A673 (cell line): ENCODE results near the gene ZNRF3. TPM values are rescaled to one million over a fixed set of nuclear protein-coding genes. Genes with fewer than 3 reads are reported as not detected.

Experiments used
- BruUV-seq: library from RNA; stranded (reverse); fragments of 400-500 nt; replicated peaks from 2 replicates; lab custom pipeline; 2021; lab: Mats Ljungman, UMichigan
- CTCF ChIA-PET: fragments of 300-600 bp; sonication (Branson Sonifier 250); formaldehyde crosslinking; loops from one replicate; lab custom pipeline; 2022; ENCODE audit warnings: antibody characterized with exemption; lab: Charles Lee
- POLR2A ChIA-PET: fragments of 300-600 bp; sonication (Branson Sonifier 250); formaldehyde crosslinking; loops from one replicate; lab custom pipeline; 2022; ENCODE audit warnings: antibody characterized with exemption; ENCODE audit not compliant: low non-redundant PET; lab: Charles Lee
- DNase-seq: peaks from one replicate; pipeline ENCODE4 v3.0.0-alpha.2; 2015; ENCODE audit warnings: low spot score
- H3K27ac ChIP-seq: fragments of 200-600 bp; sonication (generic); 2 replicates; pipeline ENCODE4 v1.5.1; 2016; ENCODE audit warnings: mixed run types, low read depth, mild to moderate bottlenecking, mixed read lengths, antibody characterized with exemption, low read length; ENCODE audit not compliant: poor library complexity, severe bottlenecking
- H3K27me3 ChIP-seq: fragments of 200-600 bp; sonication (generic); replicated peaks from 2 replicates; pipeline ENCODE4 v1.6.1; 2017; ENCODE audit warnings: mixed run types, low read depth, mild to moderate bottlenecking, mixed read lengths, antibody characterized with exemption, low read length; ENCODE audit not compliant: insufficient read depth, poor library complexity
- H3K36me3 ChIP-seq: fragments of 200-600 bp; sonication (generic); 2 replicates; pipeline ENCODE4 v1.6.1; 2016; ENCODE audit warnings: mixed run types, mild to moderate bottlenecking, mixed read lengths, antibody characterized with exemption, low read length; ENCODE audit not compliant: insufficient read depth, poor library complexity, severe bottlenecking
- H3K4me1 ChIP-seq: fragments of 200-600 bp; sonication (generic); 2 replicates; pipeline ENCODE4 v1.6.1; 2017; ENCODE audit warnings: mixed run types, mild to moderate bottlenecking, mixed read lengths, antibody characterized with exemption, low read length; ENCODE audit not compliant: insufficient read depth, poor library complexity, severe bottlenecking
- H3K4me3 ChIP-seq: fragments of 200-600 bp; sonication (generic); 2 replicates; pipeline ENCODE4 v1.5.1; 2016; ENCODE audit warnings: low read depth, mixed run types, mild to moderate bottlenecking, mixed read lengths, low read length; ENCODE audit not compliant: poor library complexity, severe bottlenecking
- H3K9me3 ChIP-seq: fragments of 200-600 bp; sonication (generic); 2 replicates; pipeline ENCODE4 v1.6.1; 2016; ENCODE audit warnings: mixed run types, low read depth, mild to moderate bottlenecking, mixed read lengths, antibody characterized with exemption, low read length; ENCODE audit not compliant: poor library complexity, severe bottlenecking
- EZH2 ChIP-seq: fragments of 200-600 bp; sonication (generic); IDR thresholded peaks from 2 replicates; pipeline ENCODE4 v1.6.1; 2017; ENCODE audit warnings: borderline replicate concordance, low read depth, mild to moderate bottlenecking, mixed read lengths, antibody characterized with exemption, low read length; ENCODE audit not compliant: poor library complexity, severe bottlenecking
- intact Hi-C: fragments of 100-400 bp; cut with micrococcal nuclease; formaldehyde crosslinking; loops from one replicate; pipeline ENCODE4 v1.10.0; 2022; ENCODE audit not compliant: unreplicated experiment
- total RNA-seq: library from RNA; stranded (reverse); gene quantifications from 2 replicates; pipeline ENCODE4 v1.2.3, GENCODE V29; 2021
- TF ChIP-seq, protein P1 (sequence below): fragments of 300-800, 200-600 bp; sonication (generic); conservative IDR thresholded peaks from 2 replicates; pipeline ENCODE4 v1.5.1; 2017; ENCODE audit warnings: low read depth, mild to moderate bottlenecking, antibody characterized with exemption, low read length, moderate library complexity, mixed read lengths

Gene ZNRF3
- total RNA-seq, 1 experiment from 2014 or later, result 11.9 TPM

- BruUV-seq, result no TSS peak
- TF ChIP-seq, protein P1, sequence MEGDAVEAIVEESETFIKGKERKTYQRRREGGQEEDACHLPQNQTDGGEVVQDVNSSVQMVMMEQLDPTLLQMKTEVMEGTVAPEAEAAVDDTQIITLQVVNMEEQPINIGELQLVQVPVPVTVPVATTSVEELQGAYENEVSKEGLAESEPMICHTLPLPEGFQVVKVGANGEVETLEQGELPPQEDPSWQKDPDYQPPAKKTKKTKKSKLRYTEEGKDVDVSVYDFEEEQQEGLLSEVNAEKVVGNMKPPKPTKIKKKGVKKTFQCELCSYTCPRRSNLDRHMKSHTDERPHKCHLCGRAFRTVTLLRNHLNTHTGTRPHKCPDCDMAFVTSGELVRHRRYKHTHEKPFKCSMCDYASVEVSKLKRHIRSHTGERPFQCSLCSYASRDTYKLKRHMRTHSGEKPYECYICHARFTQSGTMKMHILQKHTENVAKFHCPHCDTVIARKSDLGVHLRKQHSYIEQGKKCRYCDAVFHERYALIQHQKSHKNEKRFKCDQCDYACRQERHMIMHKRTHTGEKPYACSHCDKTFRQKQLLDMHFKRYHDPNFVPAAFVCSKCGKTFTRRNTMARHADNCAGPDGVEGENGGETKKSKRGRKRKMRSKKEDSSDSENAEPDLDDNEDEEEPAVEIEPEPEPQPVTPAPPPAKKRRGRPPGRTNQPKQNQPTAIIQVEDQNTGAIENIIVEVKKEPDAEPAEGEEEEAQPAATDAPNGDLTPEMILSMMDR, result no peak
- no peak for TF ChIP-seq EZH2
- H3K4me3 ChIP-seq, result no peak overlapping the region
- no peaks in the 10 kb centered on the region for H3K27me3 ChIP-seq
- H3K27ac ChIP-seq, result no peak overlapping the region
- H3K9me3 ChIP-seq, result no peaks in the 10 kb centered on the region
- ChIA-PET POLR2A (no interaction called here), CTCF (no interaction called here)
- intact Hi-C loops, result no loop called here
- no peak for DNase-seq
- H3K4me1 ChIP-seq, result peaks cover 40% of the 10 kb centered on the region
- H3K36me3 ChIP-seq, result no peaks in the 10 kb centered on the region
Measured at GRCh38 chr22:28903080-28903479, 19.7 kb downstream of the ZNRF3 start.

- POLR2A ChIA-PET, result interaction anchor here (0.9 kb wide), 1 partner anchor 11 kb away, joined by 3 read pairs; no protein-coding TSS in a partner anchor
- Histone ChIP-seq H3K27me3 (no peaks in the 10 kb centered on the region), H3K4me1 (peaks cover 33% of the 10 kb centered on the region), H3K27ac (no peak overlapping the region), H3K9me3 (no peaks in the 10 kb centered on the region), H3K36me3 (no peaks in the 10 kb centered on the region), H3K4me3 (no peak overlapping the region)
- no TSS peak for BruUV-seq
- intact Hi-C loops, result no loop called here
- TF ChIP-seq, protein P1, result no peak
- TF ChIP-seq EZH2, result no peak
- CTCF ChIA-PET, result no interaction called here
- no peak for DNase-seq
Measured at GRCh38 chr22:28903729-28904128, 20.4 kb downstream of the ZNRF3 start.

GRCh38 chr22:28904211-28904896 lies 21.0 kb downstream of the ZNRF3 start:
- BruUV-seq, result no TSS peak
- Histone ChIP-seq H3K4me1 (peaks cover 28% of the 10 kb centered on the region), H3K4me3 (no peak overlapping the region), H3K27me3 (no peaks in the 10 kb centered on the region), H3K9me3 (no peaks in the 10 kb centered on the region), H3K36me3 (no peaks in the 10 kb centered on the region), H3K27ac (no peak overlapping the region)
- intact Hi-C loops, result no loop called here
- ChIA-PET POLR2A (interaction anchor here (0.9 kb wide), 1 partner anchor 10 kb away, joined by 3 read pairs; no protein-coding TSS in a partner anchor), CTCF (no interaction called here)
- peak; percentile 22 for DNase-seq
- no peak for TF ChIP-seq EZH2
- TF ChIP-seq, protein P1, result no peak
